K562 (cell line): ENCODE data around the gene PRR35. TPM values are rescaled to one million over a fixed set of nuclear protein-coding genes. Genes with fewer than 3 reads are reported as not detected.
A peak's percentile ranks its signal among the peaks of the same experiment; 100 is the strongest.

Experiments used
- ARID1B ChIP-seq: fragments of 450-650 bp; IDR thresholded peaks from 2 replicates; pipeline ENCODE4 v1.6.1; 2016; ENCODE audit warnings: antibody characterized with exemption, mild to moderate bottlenecking, inconsistent platforms
- ARNT ChIP-seq, 2 experiments: fragments of 450-650 bp; IDR thresholded peaks; 2 replicates each; pipeline ENCODE4 v1.6.1; 2016; ENCODE audit warnings: mild to moderate bottlenecking in 1 of 2
- ELF2 ChIP-seq: fragments of 250-450 bp; sonication (Bioruptor Pico); IDR thresholded peaks from 2 replicates; pipeline ENCODE4 v1.5.0; 2021; ENCODE audit warnings: mild to moderate bottlenecking
- ETV5 ChIP-seq: sonication (generic); formaldehyde crosslinking; IDR thresholded peaks from 2 replicates; pipeline ENCODE4 v1.4.0; 2020; ENCODE audit warnings: low read depth, mild to moderate bottlenecking, missing genetic modification reagents
- L3MBTL2 ChIP-seq: fragments of 450-650 bp; IDR thresholded peaks from 2 replicates; pipeline ENCODE4 v1.6.1; 2016; ENCODE audit warnings: mild to moderate bottlenecking, moderate library complexity
- RBM22 ChIP-seq: fragments of 200-400 bp; formaldehyde crosslinking; IDR thresholded peaks from 2 replicates; pipeline ENCODE4 v1.6.1; 2018; ENCODE audit warnings: low read length, low read depth; ENCODE audit not compliant: poor library complexity, severe bottlenecking
- RFX5 ChIP-seq: IDR thresholded peaks from 2 replicates; pipeline ENCODE4 v1.6.1; 2011; ENCODE audit warnings: low read depth, mild to moderate bottlenecking, improper control_type of control experiment, low read length
- SAP30 ChIP-seq: fragments of 200-600 bp; sonication (generic); IDR thresholded peaks from 2 replicates; pipeline ENCODE4 v1.6.1; 2012; ENCODE audit warnings: borderline replicate concordance, low read depth, mild to moderate bottlenecking, moderate library complexity, low read length, control low read depth, inconsistent platforms; ENCODE audit not compliant: insufficient read depth, poor library complexity, severe bottlenecking
- ZNF431 ChIP-seq: sonication (generic); formaldehyde crosslinking; IDR thresholded peaks from 2 replicates; pipeline ENCODE4 v1.8.0; 2022; ENCODE audit warnings: mild to moderate bottlenecking, missing genetic modification reagents
- polyA plus RNA-seq, 8 experiments: library from polyadenylated mRNA; depleted of rRNA in 4 of 8; stranded (reverse) in 5 of 8; unstranded in 3 of 8; fragments of >200 nt; fragmentation: Nextera tagmentation in 2 of 8; fragmentation: Illumina TruSeq in 1 of 8; extraction: Ambion mirVana in 2 of 8; extraction: Trizol in 1 of 8; gene quantifications; 2 replicates each; pipeline versions ENCODE4 v1.2.1 to v1.2.3, GENCODE V29; 2011 to 2014; ENCODE audit warnings: inconsistent platforms in 1 of 8, missing spikeins in 1 of 8
- total RNA-seq, 7 experiments: library from RNA; depleted of rRNA in 6 of 7; stranded (reverse); fragments of >200 nt in 6 of 7; fragmentation: Illumina TruSeq in 2 of 7; extraction: Trizol in 2 of 7; gene quantifications; 2 replicates each; pipeline versions ENCODE4 v1.2.1 to v1.2.3, GENCODE V29; 2011 to 2021; ENCODE audit warnings: low replicate concordance in 1 of 7
- TF ChIP-seq, protein P1 (sequence below), 2 experiments: fragments of 450-650 bp; IDR thresholded peaks; 2 replicates each; pipeline ENCODE4 v1.6.1; 2016; ENCODE audit warnings: mild to moderate bottlenecking in 2 of 2, borderline replicate concordance in 1 of 2, low read depth in 1 of 2, moderate library complexity in 1 of 2
- TF ChIP-seq, protein P2 (sequence below): sonication (generic); formaldehyde crosslinking; IDR thresholded peaks from 2 replicates; pipeline ENCODE4 v1.8.0; 2023; ENCODE audit warnings: mild to moderate bottlenecking, missing genetic modification reagents
- TF ChIP-seq, protein P3 (sequence below): sonication (generic); formaldehyde crosslinking; IDR thresholded peaks from 2 replicates; pipeline ENCODE4 v1.8.1; 2023; ENCODE audit warnings: mild to moderate bottlenecking, missing genetic modification reagents, moderate library complexity

The PRR35 gene
- total and polyA plus RNA-seq, 9 of the 15 experiments (the other 6 are each of a cell fraction or from before 2014, with no cell fraction given): 0.17 to 0.45 (median 0.21) TPM; not detected in 5

DNA sequence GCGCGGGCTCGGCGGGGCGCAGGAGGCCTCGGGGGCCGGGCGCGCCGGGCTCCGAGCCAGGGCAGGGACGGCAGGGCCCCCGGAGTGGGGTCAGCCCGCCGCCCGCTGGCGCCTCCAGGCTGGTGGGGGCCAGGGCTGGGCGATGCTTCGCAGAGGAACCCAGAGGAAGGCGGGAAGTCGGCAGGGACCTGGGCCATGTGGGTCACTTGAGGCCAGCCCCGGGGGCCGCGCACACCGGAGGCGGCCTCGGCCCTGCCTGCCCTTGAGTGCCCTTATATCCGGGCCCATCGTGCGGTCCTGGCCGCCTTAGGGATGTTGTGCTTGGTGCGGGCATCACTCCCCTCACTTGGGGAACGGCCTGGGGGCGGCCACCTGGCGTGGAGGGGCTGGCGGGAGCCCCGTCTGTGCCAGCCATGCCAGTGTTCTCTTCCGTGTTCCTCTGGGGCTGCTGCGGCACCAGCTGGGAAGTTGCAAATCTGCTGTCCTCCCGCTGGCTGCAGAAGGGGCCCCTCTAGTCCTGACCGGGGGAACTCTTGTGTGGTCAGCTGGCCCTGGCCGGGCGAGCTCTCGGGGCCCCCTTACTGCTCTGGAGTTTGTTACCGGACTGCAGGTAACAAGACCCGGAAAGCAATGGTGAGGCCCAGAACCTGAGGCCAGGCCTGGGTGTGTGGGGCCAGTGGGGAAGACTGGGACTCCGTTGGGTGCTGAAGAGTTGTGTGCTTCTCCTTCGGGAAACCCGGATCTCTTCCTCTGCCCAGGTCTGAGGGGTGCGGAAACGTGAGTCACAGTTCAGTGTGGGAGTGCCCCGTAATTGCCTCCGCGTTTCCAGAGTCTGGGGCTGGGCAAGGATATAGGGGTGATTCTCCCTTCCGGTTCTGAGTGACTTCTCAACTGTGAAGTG, 31.8 kb upstream of the PRR35 start (continued):
- TF ChIP-seq, protein P1, sequence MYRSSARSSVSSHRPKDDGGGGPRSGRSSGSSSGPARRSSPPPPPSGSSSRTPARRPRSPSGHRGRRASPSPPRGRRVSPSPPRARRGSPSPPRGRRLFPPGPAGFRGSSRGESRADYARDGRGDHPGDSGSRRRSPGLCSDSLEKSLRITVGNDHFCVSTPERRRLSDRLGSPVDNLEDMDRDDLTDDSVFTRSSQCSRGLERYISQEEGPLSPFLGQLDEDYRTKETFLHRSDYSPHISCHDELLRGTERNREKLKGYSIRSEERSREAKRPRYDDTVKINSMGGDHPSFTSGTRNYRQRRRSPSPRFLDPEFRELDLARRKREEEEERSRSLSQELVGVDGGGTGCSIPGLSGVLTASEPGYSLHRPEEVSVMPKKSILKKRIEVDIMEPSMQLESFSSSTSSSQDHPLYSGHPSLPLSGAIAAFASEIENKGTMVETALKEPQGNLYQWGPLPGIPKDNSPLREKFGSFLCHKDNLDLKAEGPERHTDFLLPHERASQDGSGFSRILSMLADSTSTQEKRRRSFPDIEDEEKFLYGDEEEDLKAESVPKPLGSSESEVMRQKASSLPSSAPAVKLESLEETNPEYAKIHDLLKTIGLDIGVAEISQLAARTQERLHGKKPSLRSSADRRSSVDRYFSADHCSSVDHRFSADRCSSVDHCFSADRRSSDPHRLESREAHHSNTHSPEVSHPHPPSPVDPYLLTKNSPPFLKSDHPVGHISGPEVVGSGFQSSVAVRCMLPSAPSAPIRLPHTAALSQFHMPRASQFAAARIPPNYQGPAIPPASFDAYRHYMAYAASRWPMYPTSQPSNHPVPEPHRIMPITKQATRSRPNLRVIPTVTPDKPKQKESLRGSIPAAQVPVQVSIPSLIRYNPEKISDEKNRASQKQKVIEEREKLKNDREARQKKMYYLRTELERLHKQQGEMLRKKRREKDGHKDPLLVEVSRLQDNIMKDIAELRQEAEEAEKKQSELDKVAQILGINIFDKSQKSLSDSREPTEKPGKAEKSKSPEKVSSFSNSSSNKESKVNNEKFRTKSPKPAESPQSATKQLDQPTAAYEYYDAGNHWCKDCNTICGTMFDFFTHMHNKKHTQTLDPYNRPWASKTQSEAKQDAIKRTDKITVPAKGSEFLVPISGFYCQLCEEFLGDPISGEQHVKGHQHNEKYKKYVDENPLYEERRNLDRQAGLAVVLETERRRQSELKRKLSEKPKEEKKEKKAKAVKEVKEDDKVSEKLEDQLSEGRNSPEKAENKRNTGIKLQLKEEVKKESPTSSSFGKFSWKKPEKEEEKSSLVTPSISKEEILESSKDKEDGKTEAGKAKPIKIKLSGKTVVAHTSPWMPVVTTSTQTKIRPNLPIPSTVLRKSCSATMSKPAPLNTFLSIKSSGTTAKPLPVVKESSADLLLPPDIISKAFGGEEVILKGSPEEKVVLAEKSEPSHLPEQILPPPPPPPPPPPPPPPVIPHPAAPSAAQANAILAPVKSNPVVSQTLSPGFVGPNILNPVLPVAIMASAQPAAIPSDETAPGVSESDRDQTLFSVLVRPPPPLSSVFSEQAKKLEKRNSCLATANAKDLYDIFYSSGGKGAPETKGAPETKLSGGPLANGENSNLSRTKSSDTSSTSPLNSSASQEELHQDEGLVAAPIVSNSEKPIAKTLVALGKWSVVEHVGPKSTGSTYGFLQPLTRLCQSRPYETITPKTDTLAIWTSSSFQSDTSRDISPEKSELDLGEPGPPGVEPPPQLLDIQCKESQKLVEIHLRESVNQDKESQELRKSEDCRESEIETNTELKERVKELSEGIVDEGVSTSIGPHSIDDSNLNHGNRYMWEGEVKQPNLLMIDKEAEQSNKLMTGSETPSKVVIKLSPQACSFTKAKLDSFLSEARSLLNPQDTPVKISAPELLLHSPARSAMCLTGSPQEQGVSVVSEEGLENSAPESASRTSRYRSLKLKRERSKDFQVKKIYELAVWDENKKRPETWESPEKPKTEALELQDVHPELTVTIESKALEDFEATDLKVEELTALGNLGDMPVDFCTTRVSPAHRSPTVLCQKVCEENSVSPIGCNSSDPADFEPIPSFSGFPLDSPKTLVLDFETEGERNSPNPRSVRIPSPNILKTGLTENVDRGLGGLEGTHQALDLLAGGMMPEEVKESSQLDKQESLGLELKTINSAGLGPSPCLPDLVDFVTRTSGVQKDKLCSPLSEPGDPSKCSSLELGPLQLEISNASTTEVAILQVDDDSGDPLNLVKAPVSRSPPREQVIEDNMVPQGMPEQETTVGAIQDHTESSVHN (IDR thresholded peaks at IDR 0.05; ENCODE audit: borderline replicate concordance in 1 of 2, low read depth in 1 of 2): no peak
- TF ChIP-seq ETV5 (peak; percentile 89), ARID1B (peak; percentile 68), ZNF431 (CRISPR knock-in tag) (peak; percentile 32; the same call in 1 of the 2 replicates), SAP30 (peak; percentile 23), RBM22 (peak; percentile 74), RFX5 (no peak), ARNT (IDR thresholded peaks at IDR 0.05) (no peak), L3MBTL2 (peak; percentile 84), ELF2 (CRISPR knock-in tag) (no peak)
- TF ChIP-seq, protein P2, sequence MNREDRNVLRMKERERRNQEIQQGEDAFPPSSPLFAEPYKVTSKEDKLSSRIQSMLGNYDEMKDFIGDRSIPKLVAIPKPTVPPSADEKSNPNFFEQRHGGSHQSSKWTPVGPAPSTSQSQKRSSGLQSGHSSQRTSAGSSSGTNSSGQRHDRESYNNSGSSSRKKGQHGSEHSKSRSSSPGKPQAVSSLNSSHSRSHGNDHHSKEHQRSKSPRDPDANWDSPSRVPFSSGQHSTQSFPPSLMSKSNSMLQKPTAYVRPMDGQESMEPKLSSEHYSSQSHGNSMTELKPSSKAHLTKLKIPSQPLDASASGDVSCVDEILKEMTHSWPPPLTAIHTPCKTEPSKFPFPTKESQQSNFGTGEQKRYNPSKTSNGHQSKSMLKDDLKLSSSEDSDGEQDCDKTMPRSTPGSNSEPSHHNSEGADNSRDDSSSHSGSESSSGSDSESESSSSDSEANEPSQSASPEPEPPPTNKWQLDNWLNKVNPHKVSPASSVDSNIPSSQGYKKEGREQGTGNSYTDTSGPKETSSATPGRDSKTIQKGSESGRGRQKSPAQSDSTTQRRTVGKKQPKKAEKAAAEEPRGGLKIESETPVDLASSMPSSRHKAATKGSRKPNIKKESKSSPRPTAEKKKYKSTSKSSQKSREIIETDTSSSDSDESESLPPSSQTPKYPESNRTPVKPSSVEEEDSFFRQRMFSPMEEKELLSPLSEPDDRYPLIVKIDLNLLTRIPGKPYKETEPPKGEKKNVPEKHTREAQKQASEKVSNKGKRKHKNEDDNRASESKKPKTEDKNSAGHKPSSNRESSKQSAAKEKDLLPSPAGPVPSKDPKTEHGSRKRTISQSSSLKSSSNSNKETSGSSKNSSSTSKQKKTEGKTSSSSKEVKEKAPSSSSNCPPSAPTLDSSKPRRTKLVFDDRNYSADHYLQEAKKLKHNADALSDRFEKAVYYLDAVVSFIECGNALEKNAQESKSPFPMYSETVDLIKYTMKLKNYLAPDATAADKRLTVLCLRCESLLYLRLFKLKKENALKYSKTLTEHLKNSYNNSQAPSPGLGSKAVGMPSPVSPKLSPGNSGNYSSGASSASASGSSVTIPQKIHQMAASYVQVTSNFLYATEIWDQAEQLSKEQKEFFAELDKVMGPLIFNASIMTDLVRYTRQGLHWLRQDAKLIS: peak; percentile 73
- TF ChIP-seq, protein P3, sequence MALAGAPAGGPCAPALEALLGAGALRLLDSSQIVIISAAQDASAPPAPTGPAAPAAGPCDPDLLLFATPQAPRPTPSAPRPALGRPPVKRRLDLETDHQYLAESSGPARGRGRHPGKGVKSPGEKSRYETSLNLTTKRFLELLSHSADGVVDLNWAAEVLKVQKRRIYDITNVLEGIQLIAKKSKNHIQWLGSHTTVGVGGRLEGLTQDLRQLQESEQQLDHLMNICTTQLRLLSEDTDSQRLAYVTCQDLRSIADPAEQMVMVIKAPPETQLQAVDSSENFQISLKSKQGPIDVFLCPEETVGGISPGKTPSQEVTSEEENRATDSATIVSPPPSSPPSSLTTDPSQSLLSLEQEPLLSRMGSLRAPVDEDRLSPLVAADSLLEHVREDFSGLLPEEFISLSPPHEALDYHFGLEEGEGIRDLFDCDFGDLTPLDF: no peak
